GM21825 (cell line): ENCODE data around the gene BIRC3.

Experiments
- ATAC-seq: cut with Tn5 transposase; IDR thresholded peaks from one replicate; pipeline ENCODE4 v1.9.1; 2021; ENCODE audit warnings: mild to moderate bottlenecking, moderate library complexity; ENCODE audit not compliant: unreplicated experiment

Gene BIRC3

DNA sequence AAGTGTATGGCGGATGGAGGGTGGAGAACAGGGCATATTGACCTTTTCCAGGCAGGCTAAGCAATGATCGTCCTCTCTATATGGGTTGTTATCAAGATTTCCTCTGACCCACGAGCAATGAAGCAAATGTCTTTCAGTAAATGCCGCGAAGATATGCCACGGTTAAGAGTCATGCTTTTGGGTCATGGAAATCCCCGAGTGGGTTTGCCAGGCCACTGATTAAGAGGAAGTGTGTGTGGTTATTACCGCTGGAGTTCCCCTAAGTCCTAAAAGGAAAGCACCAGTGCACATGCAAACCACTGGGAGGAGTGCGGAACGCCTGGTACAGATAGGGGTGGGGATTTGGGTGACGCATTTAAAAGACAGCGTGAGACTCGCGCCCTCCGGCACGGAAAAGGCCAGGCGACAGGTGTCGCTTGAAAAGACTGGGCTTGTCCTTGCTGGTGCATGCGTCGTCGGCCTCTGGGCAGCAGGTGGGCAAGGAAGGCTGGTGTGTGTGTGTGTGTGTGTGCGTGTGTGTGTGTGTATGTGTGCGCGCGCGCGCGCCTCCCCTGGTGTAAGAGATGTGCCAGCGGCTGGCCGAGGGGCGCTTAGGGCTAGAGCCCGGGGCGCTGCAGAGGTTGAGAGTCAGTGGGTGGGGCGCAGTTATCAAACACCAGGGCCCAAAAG, at the start of gene BIRC3:
Gene BIRC3 (plus strand): TSS at position 386 of the 669 bp plus-strand sequence. CDS start 7,026 bp downstream, outside the sequence.
- ATAC-seq, result peak; percentile 85

DNA sequence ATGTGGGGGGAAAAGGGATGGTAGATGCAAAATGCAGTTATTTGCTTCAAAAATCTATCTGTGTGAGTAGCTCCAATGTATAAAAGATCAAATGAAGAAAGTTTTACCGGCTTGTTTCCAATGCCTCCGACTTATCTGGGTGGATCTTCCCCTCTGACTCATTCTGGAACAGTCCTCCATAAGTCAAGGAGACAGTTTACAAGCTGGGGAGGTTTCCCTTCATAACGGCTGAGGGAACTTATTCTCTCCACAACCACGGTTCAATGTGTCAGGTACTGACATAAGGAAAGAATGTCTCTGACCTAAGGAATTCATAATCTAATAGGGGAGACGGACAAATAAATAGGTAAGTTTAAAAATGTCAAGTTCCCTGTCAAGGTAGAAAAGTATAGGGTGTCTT, 49.7 kb upstream of the BIRC3 start:
- ATAC-seq, result no peak

DNA sequence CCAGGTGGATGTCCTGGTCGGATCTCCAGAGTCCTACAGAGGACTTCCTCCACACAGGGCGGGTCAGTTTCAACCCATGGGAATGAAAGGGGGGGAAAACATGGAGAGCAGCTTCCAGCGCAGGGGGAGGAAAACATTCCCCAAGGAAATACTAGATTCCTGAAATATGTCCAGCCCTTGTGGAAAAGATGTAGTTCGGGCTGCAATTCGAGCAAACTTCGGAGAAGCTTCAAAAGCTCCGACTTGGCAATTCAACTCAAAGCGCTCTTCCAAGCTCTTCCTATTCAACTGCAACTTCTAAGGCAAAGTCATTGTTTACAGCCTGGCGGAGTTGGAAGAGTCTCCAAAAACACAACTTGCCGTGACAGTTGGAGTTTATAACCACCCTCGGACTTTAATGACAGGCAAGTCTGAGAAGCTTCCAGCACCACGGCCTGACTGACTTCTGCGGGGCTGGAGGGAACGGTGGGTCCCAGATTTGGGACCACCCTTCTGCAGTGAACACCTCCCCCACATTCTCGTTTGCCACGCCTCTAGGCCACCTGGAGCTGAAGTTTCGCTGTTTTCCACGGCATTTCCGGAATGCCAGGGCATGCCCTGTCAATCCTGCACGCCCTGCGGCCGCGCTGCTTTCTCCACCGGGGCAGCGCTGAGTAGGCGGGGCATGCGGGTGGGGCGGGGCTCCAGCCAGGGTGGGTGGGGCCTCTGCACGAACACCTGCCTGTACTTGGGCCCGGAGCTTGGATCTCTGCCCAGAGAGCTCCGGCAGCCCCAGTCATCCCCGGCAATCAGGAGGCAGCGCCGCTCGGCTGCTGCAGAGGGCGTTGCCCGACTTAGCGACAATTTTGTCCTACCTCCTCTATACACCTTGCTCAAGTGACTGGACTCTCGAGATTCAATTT, 49.0 kb upstream of the BIRC3 start:
- peak; percentile 99 for ATAC-seq

DNA sequence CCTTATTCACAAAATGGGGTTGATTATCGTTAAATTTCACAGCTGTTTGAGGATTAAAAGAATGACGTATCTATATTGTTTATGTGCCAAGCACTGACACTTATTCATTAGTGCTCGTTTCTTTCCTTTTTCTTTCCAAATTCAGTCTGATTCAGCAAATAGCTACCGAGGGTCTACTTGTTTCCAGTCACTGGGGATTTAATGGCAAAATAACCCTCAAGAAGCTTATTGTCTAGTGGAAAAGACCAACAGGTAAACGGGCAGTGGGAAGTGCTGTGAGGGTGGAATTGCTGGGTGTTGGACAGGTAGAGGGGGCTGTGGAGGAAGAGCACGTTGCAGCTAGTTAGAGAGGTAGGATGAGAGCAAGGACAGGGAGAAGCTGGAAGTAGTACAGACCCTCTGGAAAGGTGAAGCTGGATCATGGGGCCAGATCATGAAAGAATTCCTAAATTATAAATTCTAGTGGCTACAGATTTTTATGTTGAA, 48.3 kb upstream of the BIRC3 start:
- no peak for ATAC-seq

- no peak for ATAC-seq
Measured at GRCh38 chr11:102269927-102270326, 47.4 kb upstream of the BIRC3 start.

- ATAC-seq, result no peak
Measured at GRCh38 chr11:102272047-102272824, 45.0 kb upstream of the BIRC3 start.

GRCh38 chr11:102274628-102275027, 42.7 kb upstream of the BIRC3 start:
- no peak for ATAC-seq

GRCh38 chr11:102276362-102276761, 40.9 kb upstream of the BIRC3 start:
- ATAC-seq, result no peak

DNA sequence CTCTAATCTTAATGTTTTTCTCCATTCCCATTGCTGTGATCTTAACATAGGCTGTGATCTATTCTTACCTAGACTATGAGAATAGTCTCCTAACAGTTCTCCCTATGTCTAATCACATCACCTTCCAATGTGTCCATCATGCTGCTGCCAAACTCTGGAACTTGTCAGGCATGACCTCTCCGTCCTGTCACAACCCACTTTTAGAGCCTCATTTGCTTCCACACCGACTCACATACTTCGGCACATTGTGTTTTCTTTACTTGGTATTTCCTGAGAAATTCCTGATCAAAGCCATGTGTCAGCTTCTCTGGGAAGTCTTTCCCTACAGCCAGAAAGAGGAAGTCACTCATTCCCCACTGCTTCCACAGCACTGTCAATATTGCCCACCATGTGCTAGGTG, 40.5 kb upstream of the BIRC3 start:
- ATAC-seq, result no peak

- peak; percentile 94 for ATAC-seq
Measured at GRCh38 chr11:102279641-102280170, 37.6 kb upstream of the BIRC3 start.

DNA sequence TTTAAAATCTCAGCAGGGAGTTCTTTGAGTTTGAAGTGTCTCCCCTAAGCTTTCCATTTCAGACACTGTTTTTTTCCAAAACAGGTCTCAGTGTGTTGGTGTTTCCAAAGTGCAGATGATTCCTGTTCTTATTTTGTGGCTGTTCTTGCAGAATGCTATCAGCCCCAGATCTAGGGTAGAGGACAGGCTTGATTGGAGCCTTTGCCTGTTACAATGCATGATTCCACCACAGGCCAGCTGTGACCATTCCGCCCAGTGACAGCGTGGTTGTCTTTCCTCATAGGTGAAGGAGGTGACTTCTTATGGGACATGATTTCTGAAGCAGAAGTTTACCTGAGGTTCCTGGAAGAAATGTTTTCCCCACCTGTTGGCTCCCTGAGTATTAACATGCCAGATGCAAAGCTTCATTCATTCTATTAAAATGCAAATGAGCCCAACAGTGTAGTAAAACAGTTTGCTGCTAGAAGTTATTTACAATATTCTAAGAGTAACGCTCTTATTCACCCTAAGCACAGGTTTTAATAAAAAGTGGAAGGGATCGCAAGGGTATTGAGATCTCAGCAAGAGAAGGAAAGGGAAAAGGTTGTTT, 36.9 kb upstream of the BIRC3 start:
- ATAC-seq, result no peak

DNA sequence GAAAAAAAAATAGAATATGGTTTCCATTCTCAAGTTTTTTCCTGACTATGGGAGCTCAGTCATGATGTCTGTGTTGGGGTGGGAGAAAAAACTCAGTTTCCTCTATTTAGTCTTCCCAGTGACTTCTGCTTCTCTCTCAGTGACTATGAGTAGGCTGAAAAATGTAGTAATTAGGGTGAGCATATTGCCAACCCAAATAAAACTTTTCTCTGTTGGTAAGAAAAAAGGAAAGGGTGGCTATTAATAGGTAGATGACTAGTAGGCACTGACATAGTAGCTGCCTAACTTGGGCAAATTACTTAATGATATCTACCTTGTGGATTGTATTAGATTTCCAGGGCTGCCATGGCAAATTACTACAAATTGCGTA, 34.2 kb upstream of the BIRC3 start:
- ATAC-seq, result no peak

- no peak for ATAC-seq
Measured at GRCh38 chr11:102284008-102284407, 33.3 kb upstream of the BIRC3 start.

- no peak for ATAC-seq
Measured at GRCh38 chr11:102286292-102286691, 31.0 kb upstream of the BIRC3 start.

- peak; percentile 91 for ATAC-seq
Measured at GRCh38 chr11:102287964-102288724, 29.1 kb upstream of the BIRC3 start.

- no peak for ATAC-seq
Measured at GRCh38 chr11:102288725-102289083, 28.6 kb upstream of the BIRC3 start.

GRCh38 chr11:102289592-102289991, 27.7 kb upstream of the BIRC3 start:
- no peak for ATAC-seq

DNA sequence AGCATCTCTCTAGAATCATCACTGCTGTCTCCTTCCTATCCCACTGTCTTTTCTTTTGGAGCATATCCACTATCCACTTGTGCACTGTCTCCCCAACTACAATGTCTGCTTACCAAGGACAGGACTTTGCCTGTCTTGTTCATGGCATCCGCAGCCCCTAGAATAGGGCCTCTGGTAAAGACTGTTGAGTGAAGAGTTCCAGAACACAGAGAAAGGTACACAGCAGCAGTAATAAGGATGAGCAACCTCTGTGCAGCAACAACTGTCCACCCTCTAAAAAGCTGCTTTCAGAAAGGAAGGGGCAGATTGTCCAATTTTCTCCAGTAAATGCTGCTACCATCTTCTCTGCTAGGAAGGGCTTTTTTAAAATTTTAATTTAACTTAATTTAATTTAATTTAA, 25.5 kb upstream of the BIRC3 start:
- ATAC-seq, result no peak

DNA sequence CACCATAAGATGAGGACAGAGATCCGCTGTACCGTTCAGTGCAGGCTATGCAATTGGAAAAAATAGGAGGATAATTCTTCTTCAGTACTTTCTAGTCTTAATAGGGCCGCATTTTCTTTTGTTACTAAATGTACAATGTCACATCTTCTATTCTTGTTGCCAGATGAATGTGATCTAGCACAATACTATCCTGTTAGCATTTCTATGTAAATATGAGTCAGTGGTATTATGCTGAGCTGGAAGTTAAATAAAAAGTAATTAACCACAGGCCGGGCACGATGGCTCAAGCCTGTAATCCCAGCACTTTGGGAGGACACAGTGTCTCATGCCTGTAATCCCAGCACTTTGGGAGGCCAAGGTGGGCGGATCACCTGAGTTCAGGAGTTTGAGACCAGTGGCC, 24.4 kb upstream of the BIRC3 start:
- no peak for ATAC-seq
